RWPE1 (cell line): Measurements from ENCODE around the gene MPND.
A peak's percentile ranks its signal among the peaks of the same experiment; 100 is the strongest.

Source experiments
- CTCF ChIA-PET: fragments of 350-600 bp; sonication (Branson Sonifier 250); formaldehyde crosslinking; extraction: SDS; loops from one replicate; lab custom pipeline; 2021; lab: Yijun Ruan, JAX
- POLR2A ChIA-PET: fragments of 400-600 bp; formaldehyde crosslinking; extraction: SDS; loops from one replicate; lab custom pipeline; 2020; ENCODE audit warnings: antibody characterized with exemption; ENCODE audit not compliant: low non-redundant PET; lab: Yijun Ruan, JAX
- DNase-seq: peaks from one replicate; pipeline ENCODE4 v3.0.0; 2012; ENCODE audit warnings: low spot score
- H3K27ac ChIP-seq: fragments of 450-650 bp; 2 replicates; pipeline ENCODE4 v1.5.1; 2017
- CTCF ChIP-seq: fragments of 450-650 bp; conservative IDR thresholded peaks from 2 replicates; pipeline ENCODE4 v1.5.1; 2017; ENCODE audit warnings: low read depth, mild to moderate bottlenecking

The MPND gene

GRCh38 chr19:4402171-4403004 is 59.0 kb downstream of the MPND start, which contains the start of gene CHAF1A:
Gene CHAF1A, plus strand, starts transcription at chr19:4402640. Its CDS starts 123 bp downstream, at chr19:4402763.
- DNase-seq: peak; percentile 100
- ChIA-PET POLR2A (interaction anchor here (0.9 to 1.3 kb wide), 2 partner anchors 14 to 69 kb away, joined by 4 to 6 read pairs; no protein-coding TSS in a partner anchor), CTCF (no interaction called here)
- H3K27ac ChIP-seq: peak within 1 kb of the TSS; percentile 90
- no peak for TF ChIP-seq CTCF

- peak overlapping the region; percentile 82 for H3K27ac ChIP-seq
- no peak for DNase-seq
- no peak for TF ChIP-seq CTCF
- ChIA-PET POLR2A (interaction anchor here (1.3 kb wide), 1 partner anchor 68 kb away, joined by 4 read pairs; no protein-coding TSS in a partner anchor), CTCF (no interaction called here)
These were observed 59.8 kb downstream of the MPND start for GRCh38 chr19:4403005-4403761.

GRCh38 chr19:4405977-4406376 is 62.6 kb downstream of the MPND start:
- POLR2A ChIA-PET: interaction anchor here (0.5 to 0.6 kb wide), 2 partner anchors 26 to 640 kb away, joined by 3 to 5 read pairs; no protein-coding TSS in a partner anchor
- no peak for TF ChIP-seq CTCF
- CTCF ChIA-PET: interaction anchor here (0.8 kb wide), 1 partner anchor 36 kb away, joined by 3 read pairs; no protein-coding TSS in a partner anchor
- H3K27ac ChIP-seq: peak overlapping the region; percentile 45
- DNase-seq: no peak

GRCh38 chr19:4406626-4407025 is 63.3 kb downstream of the MPND start:
- POLR2A ChIA-PET: interaction anchor here (0.6 kb wide), 1 partner anchor 27 kb away, joined by 5 read pairs; no protein-coding TSS in a partner anchor
- DNase-seq: no peak
- H3K27ac ChIP-seq: peak overlapping the region; percentile 45
- TF ChIP-seq CTCF: no peak
- CTCF ChIA-PET: no interaction called here

GRCh38 chr19:4409123-4409933 is 66.0 kb downstream of the MPND start:
- CTCF ChIA-PET: interaction anchor here (0.7 kb wide), 1 partner anchor 170 kb away, joined by 4 read pairs; no protein-coding TSS in a partner anchor

More at GRCh38 chr19:4409123-4409933, 66.0 kb downstream of the MPND start:
- H3K27ac ChIP-seq: 0 out of 2 replicates have a peak overlapping the region, but pooled peaks have one; percentile 8
- TF ChIP-seq CTCF: no peak
- no peak for DNase-seq
- POLR2A ChIA-PET: no interaction called here
